Loucy (cell line): Measurements from ENCODE around the gene SLC12A2.

Source experiments
- H2AFZ ChIP-seq: fragments of 200-600 bp; sonication (generic); 2 replicates; pipeline ENCODE4 v1.6.0; 2016; ENCODE audit warnings: antibody characterized with exemption, mild to moderate bottlenecking, low read length, moderate library complexity
- H3F3A ChIP-seq: fragments of 200-600 bp; 2 replicates; pipeline ENCODE4 v1.6.0; 2016; ENCODE audit warnings: antibody characterized with exemption, low read depth, mild to moderate bottlenecking
- H3K27me3 ChIP-seq: fragments of 200-600 bp; sonication (generic); 2 replicates; pipeline ENCODE4 v1.6.1; 2014; ENCODE audit warnings: low read length, mild to moderate bottlenecking; ENCODE audit not compliant: insufficient read depth, poor library complexity, severe bottlenecking
- H3K36me3 ChIP-seq: fragments of 200-600 bp; sonication (generic); 2 replicates; pipeline ENCODE4 v1.6.1; 2016; ENCODE audit warnings: low read length; ENCODE audit not compliant: insufficient read depth
- H3K4me1 ChIP-seq: fragments of 200-600 bp; sonication (generic); 2 replicates; pipeline ENCODE4 v1.5.1; 2014; ENCODE audit warnings: low read length, mild to moderate bottlenecking; ENCODE audit not compliant: insufficient read depth, poor library complexity, severe bottlenecking
- H3K4me2 ChIP-seq: fragments of 200-600 bp; sonication (generic); 2 replicates; pipeline ENCODE4 v1.6.0; 2014; ENCODE audit warnings: antibody characterized with exemption, low read length, low read depth, mild to moderate bottlenecking; ENCODE audit not compliant: poor library complexity, severe bottlenecking
- H3K4me3 ChIP-seq: fragments of 200-600 bp; sonication (generic); 2 replicates; pipeline ENCODE4 v1.5.1; 2014; ENCODE audit warnings: low read length, mild to moderate bottlenecking, mixed read lengths; ENCODE audit not compliant: poor library complexity, severe bottlenecking
- H3K79me2 ChIP-seq: fragments of 200-600 bp; sonication (generic); 2 replicates; pipeline ENCODE4 v1.6.1; 2014; ENCODE audit warnings: low read length; ENCODE audit not compliant: insufficient read depth
- H3K9ac ChIP-seq: fragments of 200-600 bp; sonication (generic); 2 replicates; pipeline ENCODE4 v1.6.0; 2014; ENCODE audit warnings: mild to moderate bottlenecking, low read depth, low read length, moderate library complexity; ENCODE audit not compliant: poor library complexity, severe bottlenecking
- H3K9me2 ChIP-seq: fragments of 200-600 bp; sonication (generic); replicated peaks from 2 replicates; pipeline ENCODE4 v1.6.1; 2016; ENCODE audit warnings: low read depth, low read length, mixed read lengths
- H3K9me3 ChIP-seq: fragments of 200-600 bp; sonication (generic); 2 replicates; pipeline ENCODE4 v1.6.1; 2014; ENCODE audit warnings: mild to moderate bottlenecking, antibody characterized with exemption, low read length, low read depth; ENCODE audit not compliant: insufficient read depth
- H4K20me1 ChIP-seq: fragments of 200-600 bp; sonication (generic); 2 replicates; pipeline ENCODE4 v1.6.0; 2014; ENCODE audit warnings: antibody characterized with exemption, low read length, mild to moderate bottlenecking; ENCODE audit not compliant: insufficient read depth, poor library complexity, severe bottlenecking
- EZH2phosphoT487 ChIP-seq: fragments of 200-600 bp; IDR thresholded peaks from 2 replicates; pipeline ENCODE4 v1.6.1; 2018; ENCODE audit warnings: antibody characterized with exemption, mild to moderate bottlenecking, moderate library complexity, borderline replicate concordance
- TF ChIP-seq, protein P1 (sequence below): fragments of 200-600 bp; sonication (generic); conservative IDR thresholded peaks from 2 replicates; pipeline ENCODE4 v1.5.1; 2014; ENCODE audit warnings: mild to moderate bottlenecking, antibody characterized with exemption, low read length

The SLC12A2 gene

DNA sequence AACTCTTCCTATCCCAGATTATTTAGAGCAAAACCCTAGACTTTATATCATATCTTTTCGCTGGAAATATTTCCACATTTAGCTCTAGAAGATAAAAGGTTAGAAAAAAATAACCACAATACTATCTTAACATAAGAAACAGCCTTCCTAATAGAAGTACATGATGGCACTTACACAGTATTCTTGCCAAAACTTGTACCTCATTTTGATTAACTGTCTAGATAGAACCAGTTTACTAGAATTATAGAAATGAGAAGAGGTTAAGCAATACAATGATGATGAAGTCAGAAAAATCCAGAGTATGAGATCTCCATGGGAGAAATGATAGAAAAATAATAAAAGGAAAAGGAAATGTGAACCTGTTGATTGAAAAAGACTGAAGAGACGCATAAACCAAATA, 63.1 kb downstream of the SLC12A2 start:
- H3K4me2 ChIP-seq, result no peak overlapping the region
- H3K9me3 ChIP-seq, result no peaks in the 10 kb centered on the region
- no peaks in the 10 kb centered on the region for H3K4me1 ChIP-seq
- H3K4me3 ChIP-seq, result no peak overlapping the region
- no peaks in the 10 kb centered on the region; the same call in 1 of the 2 replicates for H3K36me3 ChIP-seq
- H3K27me3 ChIP-seq, result no peaks in the 10 kb centered on the region
- no peaks in the 10 kb centered on the region for H4K20me1 ChIP-seq
- H2AFZ ChIP-seq, result no peak overlapping the region
- TF ChIP-seq EZH2phosphoT487, result no peak
- TF ChIP-seq, protein P1, sequence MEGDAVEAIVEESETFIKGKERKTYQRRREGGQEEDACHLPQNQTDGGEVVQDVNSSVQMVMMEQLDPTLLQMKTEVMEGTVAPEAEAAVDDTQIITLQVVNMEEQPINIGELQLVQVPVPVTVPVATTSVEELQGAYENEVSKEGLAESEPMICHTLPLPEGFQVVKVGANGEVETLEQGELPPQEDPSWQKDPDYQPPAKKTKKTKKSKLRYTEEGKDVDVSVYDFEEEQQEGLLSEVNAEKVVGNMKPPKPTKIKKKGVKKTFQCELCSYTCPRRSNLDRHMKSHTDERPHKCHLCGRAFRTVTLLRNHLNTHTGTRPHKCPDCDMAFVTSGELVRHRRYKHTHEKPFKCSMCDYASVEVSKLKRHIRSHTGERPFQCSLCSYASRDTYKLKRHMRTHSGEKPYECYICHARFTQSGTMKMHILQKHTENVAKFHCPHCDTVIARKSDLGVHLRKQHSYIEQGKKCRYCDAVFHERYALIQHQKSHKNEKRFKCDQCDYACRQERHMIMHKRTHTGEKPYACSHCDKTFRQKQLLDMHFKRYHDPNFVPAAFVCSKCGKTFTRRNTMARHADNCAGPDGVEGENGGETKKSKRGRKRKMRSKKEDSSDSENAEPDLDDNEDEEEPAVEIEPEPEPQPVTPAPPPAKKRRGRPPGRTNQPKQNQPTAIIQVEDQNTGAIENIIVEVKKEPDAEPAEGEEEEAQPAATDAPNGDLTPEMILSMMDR, result no peak
- no peaks in the 10 kb centered on the region for H3K79me2 ChIP-seq
- H3F3A ChIP-seq, result no peaks in the 10 kb centered on the region
- no peaks in the 10 kb centered on the region for H3K9me2 ChIP-seq
- H3K9ac ChIP-seq, result no peak overlapping the region

GRCh38 chr5:128154943-128155342, 71.4 kb downstream of the SLC12A2 start:
- no peaks in the 10 kb centered on the region for H3K4me1 ChIP-seq
- no peak overlapping the region for H2AFZ ChIP-seq
- H3K79me2 ChIP-seq, result no peaks in the 10 kb centered on the region
- no peaks in the 10 kb centered on the region for H4K20me1 ChIP-seq
- no peaks in the 10 kb centered on the region for H3F3A ChIP-seq
- no peak overlapping the region for H3K9ac ChIP-seq
- H3K4me3 ChIP-seq, result no peak overlapping the region
- no peaks in the 10 kb centered on the region for H3K9me3 ChIP-seq
- TF ChIP-seq EZH2phosphoT487, result no peak
- TF ChIP-seq, protein P1, result no peak
- H3K27me3 ChIP-seq, result no peaks in the 10 kb centered on the region
- H3K4me2 ChIP-seq, result no peak overlapping the region
- H3K36me3 ChIP-seq, result peaks cover 6% of the 10 kb centered on the region; the same call in 1 of the 2 replicates
- H3K9me2 ChIP-seq, result no peaks in the 10 kb centered on the region

- H3F3A ChIP-seq, result no peaks in the 10 kb centered on the region
- TF ChIP-seq, protein P1, result no peak
- TF ChIP-seq EZH2phosphoT487, result no peak
- no peak overlapping the region for H3K4me3 ChIP-seq
- H4K20me1 ChIP-seq, result no peaks in the 10 kb centered on the region
- no peak overlapping the region for H2AFZ ChIP-seq
- H3K27me3 ChIP-seq, result no peaks in the 10 kb centered on the region
- no peaks in the 10 kb centered on the region for H3K79me2 ChIP-seq
- no peaks in the 10 kb centered on the region for H3K9me2 ChIP-seq
- H3K4me1 ChIP-seq, result no peaks in the 10 kb centered on the region
- peaks cover 6% of the 10 kb centered on the region; the same call in 1 of the 2 replicates for H3K36me3 ChIP-seq
- H3K9me3 ChIP-seq, result no peaks in the 10 kb centered on the region
- no peak overlapping the region for H3K4me2 ChIP-seq
- H3K9ac ChIP-seq, result no peak overlapping the region
These were observed 72.2 kb downstream of the SLC12A2 start for GRCh38 chr5:128155776-128156175.
